Measurements from ENCODE around the gene ABL2. TPM values are rescaled to one million over a fixed set of nuclear protein-coding genes. Genes with fewer than 3 reads are reported as not detected.
"Not testable (repeated sequence)": the region's sequence is repeated elsewhere in the genome, so short reads cannot be mapped to it uniquely, and the experiment has no call there.

ABL2 gene
- total RNA-seq, 1 donor from 2014 or later = 22.9 TPM

- no peaks in the 10 kb centered on the region for H3K27me3 Mint-ChIP-seq (ENCODE audit: low read depth)
- TF ChIP-seq CTCF (conservative IDR thresholded peaks at IDR 0.05) = no peak
- no peak for DNase-seq (ENCODE audit: low read depth, low spot score)
- H3K9me3 Mint-ChIP-seq = no peaks in the 10 kb centered on the region
- H3K36me3 Mint-ChIP-seq (ENCODE audit: low read depth) = no peaks in the 10 kb centered on the region
- H3K4me3 Mint-ChIP-seq = no peak overlapping the region
- no peak overlapping the region for H3K27ac Mint-ChIP-seq (ENCODE audit: unreplicated experiment)
- H3K4me1 Mint-ChIP-seq = peaks cover 17% of the 10 kb centered on the region
Measured at GRCh38 chr1:179177182-179177581, 52.3 kb downstream of the ABL2 start.

- peak; percentile 5 for DNase-seq (ENCODE audit: low read depth, low spot score)
- peak overlapping the region; percentile 60 for H3K27ac Mint-ChIP-seq (ENCODE audit: unreplicated experiment)
- H3K9me3 Mint-ChIP-seq = no peaks in the 10 kb centered on the region
- H3K27me3 Mint-ChIP-seq (ENCODE audit: low read depth) = no peaks in the 10 kb centered on the region
- H3K4me3 Mint-ChIP-seq = peak overlapping the region; percentile 36
- no peaks in the 10 kb centered on the region for H3K36me3 Mint-ChIP-seq (ENCODE audit: low read depth)
- TF ChIP-seq CTCF (conservative IDR thresholded peaks at IDR 0.05) = no peak
- peaks cover 20% of the 10 kb centered on the region for H3K4me1 Mint-ChIP-seq
Measured at GRCh38 chr1:179175011-179175841, 54.3 kb downstream of the ABL2 start.

- DNase-seq (ENCODE audit: low read depth, low spot score); H3K36me3 Mint-ChIP-seq (ENCODE audit: low read depth); H3K27me3 Mint-ChIP-seq (ENCODE audit: low read depth); H3K4me3 Mint-ChIP-seq; H3K27ac Mint-ChIP-seq (ENCODE audit: unreplicated experiment); H3K9me3 Mint-ChIP-seq: not testable (repeated sequence)
- H3K4me1 Mint-ChIP-seq = peaks cover 23% of the 10 kb centered on the region
Measured at GRCh38 chr1:179170468-179170770, 59.1 kb downstream of the ABL2 start.

GRCh38 chr1:179169616-179170467 lies 59.6 kb downstream of the ABL2 start:
- Mint-ChIP-seq H3K27ac (ENCODE audit: unreplicated experiment) (no peak overlapping the region), H3K4me3 (no peak overlapping the region), H3K9me3 (no peaks in the 10 kb centered on the region), H3K36me3 (ENCODE audit: low read depth) (no peaks in the 10 kb centered on the region), H3K27me3 (ENCODE audit: low read depth) (no peaks in the 10 kb centered on the region), H3K4me1 (peaks cover 19% of the 10 kb centered on the region)
- no peak for TF ChIP-seq CTCF (conservative IDR thresholded peaks at IDR 0.05)
- no peak for DNase-seq (ENCODE audit: low read depth, low spot score)

GRCh38 chr1:179168536-179168935 lies 60.9 kb downstream of the ABL2 start:
- H3K27me3 Mint-ChIP-seq (ENCODE audit: low read depth) = no peaks in the 10 kb centered on the region
- H3K4me1 Mint-ChIP-seq = peaks cover 29% of the 10 kb centered on the region
- H3K36me3 Mint-ChIP-seq (ENCODE audit: low read depth) = no peaks in the 10 kb centered on the region
- TF ChIP-seq CTCF (conservative IDR thresholded peaks at IDR 0.05) = no peak
- H3K27ac Mint-ChIP-seq (ENCODE audit: unreplicated experiment) = no peak overlapping the region
- no peaks in the 10 kb centered on the region for H3K9me3 Mint-ChIP-seq
- H3K4me3 Mint-ChIP-seq = no peak overlapping the region
- no peak for DNase-seq (ENCODE audit: low read depth, low spot score)

GRCh38 chr1:179167955-179168354 lies 61.5 kb downstream of the ABL2 start:
- H3K27ac Mint-ChIP-seq (ENCODE audit: unreplicated experiment) = no peak overlapping the region
- H3K4me1 Mint-ChIP-seq = peaks cover 29% of the 10 kb centered on the region
- no peak for DNase-seq (ENCODE audit: low read depth, low spot score)
- H3K9me3 Mint-ChIP-seq = no peaks in the 10 kb centered on the region
- H3K36me3 Mint-ChIP-seq (ENCODE audit: low read depth) = no peaks in the 10 kb centered on the region
- no peaks in the 10 kb centered on the region for H3K27me3 Mint-ChIP-seq (ENCODE audit: low read depth)
- TF ChIP-seq CTCF (conservative IDR thresholded peaks at IDR 0.05) = no peak
- no peak overlapping the region for H3K4me3 Mint-ChIP-seq
